Breast epithelium (tissue), 3 donors: ENCODE measurements around the gene C9orf40.

Source experiments
- POLR2A ChIP-seq: fragments of 450-650 bp; IDR thresholded peaks from one replicate; pipeline ENCODE4 v1.6.1; 2016; ENCODE audit warnings: antibody characterized with exemption, mild to moderate bottlenecking, moderate library complexity
- POLR2AphosphoS5 ChIP-seq, 3 donors: sonication (generic); formaldehyde crosslinking; IDR thresholded peaks; one replicate each; pipeline ENCODE4 v1.6.1; 2017; ENCODE audit warnings: antibody characterized with exemption in 3 of 3
- TF ChIP-seq, protein P1 (sequence below), 3 donors: fragments of 450-650 bp; IDR thresholded peaks; one replicate each; pipeline ENCODE4 v1.5.1; 2016 to 2017; ENCODE audit warnings: antibody characterized with exemption in 3 of 3, mild to moderate bottlenecking in 3 of 3, moderate library complexity in 3 of 3

DNA sequence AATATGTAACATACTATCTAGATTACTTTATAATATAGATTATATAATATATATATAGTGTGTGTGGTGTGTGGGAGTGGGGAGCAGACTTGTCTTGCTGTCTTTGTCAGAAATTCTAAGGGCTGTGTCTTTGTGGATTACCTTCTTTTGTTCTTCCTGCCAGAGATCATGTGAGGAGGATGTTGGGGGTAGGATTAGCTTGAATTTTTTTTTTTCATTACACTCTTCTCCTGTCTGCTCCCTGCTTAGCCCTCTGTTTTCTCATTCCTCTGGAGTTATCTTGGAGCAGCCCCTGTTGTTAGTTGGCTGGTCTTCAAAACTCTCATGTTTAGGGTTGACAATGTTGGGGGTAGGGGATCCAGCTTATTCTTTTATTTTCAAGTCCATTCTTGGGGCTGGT lies 21.0 kb upstream of the C9orf40 start:
- no peak for TF ChIP-seq POLR2A
- TF ChIP-seq, protein P1, sequence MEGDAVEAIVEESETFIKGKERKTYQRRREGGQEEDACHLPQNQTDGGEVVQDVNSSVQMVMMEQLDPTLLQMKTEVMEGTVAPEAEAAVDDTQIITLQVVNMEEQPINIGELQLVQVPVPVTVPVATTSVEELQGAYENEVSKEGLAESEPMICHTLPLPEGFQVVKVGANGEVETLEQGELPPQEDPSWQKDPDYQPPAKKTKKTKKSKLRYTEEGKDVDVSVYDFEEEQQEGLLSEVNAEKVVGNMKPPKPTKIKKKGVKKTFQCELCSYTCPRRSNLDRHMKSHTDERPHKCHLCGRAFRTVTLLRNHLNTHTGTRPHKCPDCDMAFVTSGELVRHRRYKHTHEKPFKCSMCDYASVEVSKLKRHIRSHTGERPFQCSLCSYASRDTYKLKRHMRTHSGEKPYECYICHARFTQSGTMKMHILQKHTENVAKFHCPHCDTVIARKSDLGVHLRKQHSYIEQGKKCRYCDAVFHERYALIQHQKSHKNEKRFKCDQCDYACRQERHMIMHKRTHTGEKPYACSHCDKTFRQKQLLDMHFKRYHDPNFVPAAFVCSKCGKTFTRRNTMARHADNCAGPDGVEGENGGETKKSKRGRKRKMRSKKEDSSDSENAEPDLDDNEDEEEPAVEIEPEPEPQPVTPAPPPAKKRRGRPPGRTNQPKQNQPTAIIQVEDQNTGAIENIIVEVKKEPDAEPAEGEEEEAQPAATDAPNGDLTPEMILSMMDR (IDR thresholded peaks at IDR 0.05), result no peak
- TF ChIP-seq POLR2AphosphoS5 (IDR thresholded peaks at IDR 0.05), result no peak
